NCI-H146 treated with DMSO at 0.1 percent for 48 hours (cell line): Measurements from ENCODE around the gene SLC2A9.

Experiments used
- DNase-seq: peaks from one replicate; lab custom pipeline; 2025; ENCODE audit not compliant: unreplicated experiment; lab: John Stamatoyannopoulos, UW

SLC2A9 gene

DNA sequence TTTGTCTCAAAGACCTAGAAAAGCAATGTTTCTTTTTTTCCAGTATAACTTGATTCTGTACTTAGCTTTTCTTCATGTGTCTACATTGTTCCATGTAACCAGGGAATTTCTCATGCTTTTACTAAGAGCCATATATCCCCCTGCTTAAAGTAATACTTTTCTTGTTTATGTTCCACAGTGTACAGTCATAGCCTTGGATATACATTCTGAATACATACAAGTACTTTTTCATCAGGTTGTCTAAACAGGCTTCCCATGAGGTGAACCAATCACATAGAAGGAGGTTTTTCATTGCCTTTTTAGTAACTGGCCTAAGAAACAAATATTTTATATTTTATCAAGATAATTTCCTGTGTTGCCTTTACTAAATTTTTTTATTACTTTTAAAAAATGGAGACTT is 52.8 kb downstream of the SLC2A9 start:
- no peak for DNase-seq

DNA sequence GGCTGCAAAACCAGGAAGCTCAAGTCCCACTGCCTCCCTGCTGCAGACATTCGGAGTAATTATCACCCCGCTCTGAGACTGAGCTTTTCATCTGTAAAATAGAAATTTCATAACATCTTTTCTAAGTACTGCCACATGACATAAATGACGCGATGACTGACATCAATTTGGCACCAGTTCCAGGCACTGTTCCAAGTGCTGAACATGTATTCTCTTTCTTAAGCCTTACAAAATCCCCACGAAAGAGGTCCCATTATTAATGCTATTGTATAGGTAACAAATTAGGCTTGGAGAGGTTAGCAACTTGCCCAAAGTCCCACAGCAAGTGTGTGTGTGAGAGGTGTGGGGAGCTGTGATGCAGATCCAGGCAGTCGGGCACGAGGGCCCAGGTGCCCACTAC is 56.4 kb downstream of the SLC2A9 start:
- DNase-seq = no peak

DNA sequence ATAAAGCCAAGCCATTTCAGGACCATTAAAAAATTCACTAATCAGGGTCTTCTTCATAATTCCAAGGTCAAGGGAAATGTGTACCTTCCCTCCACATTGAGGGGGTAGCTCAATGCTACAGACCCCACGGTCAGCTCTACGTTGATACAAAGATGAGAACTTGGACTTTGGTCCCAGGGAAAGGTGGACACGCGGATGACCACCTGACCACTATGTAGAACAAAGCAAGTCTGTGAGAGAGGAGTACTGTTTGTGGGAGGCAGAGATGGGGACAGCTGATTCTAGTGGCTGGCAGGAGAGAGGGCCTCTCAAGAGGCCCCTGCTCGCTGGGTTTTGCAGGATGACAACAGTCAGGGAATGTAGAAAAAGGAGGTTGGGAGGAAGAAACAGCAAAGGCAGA is 58.0 kb downstream of the SLC2A9 start:
- DNase-seq = no peak

DNA sequence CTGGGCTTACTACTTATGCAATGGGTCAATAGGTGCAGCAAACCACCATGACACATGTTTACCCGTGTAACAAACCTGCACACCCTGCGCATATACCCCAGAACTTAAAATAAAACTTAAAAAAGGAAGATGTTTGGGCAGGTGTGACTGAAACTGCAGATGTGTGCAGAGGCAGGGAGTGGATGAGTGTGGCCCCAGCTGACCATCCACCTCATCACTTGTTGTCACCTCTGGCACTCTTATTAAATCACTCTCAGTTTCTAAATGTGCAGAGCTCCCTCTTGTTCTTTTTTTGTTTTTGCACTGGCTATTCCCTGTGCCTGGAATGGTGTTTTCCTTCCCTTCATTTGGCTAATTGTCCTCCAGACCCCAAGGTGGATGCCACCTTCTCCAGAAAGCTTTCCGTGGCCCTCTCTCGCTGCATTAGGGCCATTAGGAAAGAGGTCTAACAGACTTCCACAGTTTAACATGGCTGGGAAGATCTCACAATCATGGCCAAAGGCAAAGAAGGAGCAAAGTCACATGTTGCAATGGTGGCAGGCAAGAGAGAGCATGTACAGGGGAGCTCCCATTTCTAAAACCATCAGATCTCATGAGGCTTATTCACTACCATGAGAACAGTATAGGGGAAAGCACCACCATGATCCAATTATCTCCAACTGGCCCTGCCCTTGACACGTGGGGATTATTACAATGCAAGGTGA is 58.5 kb downstream of the SLC2A9 start:
- DNase-seq = no peak

DNA sequence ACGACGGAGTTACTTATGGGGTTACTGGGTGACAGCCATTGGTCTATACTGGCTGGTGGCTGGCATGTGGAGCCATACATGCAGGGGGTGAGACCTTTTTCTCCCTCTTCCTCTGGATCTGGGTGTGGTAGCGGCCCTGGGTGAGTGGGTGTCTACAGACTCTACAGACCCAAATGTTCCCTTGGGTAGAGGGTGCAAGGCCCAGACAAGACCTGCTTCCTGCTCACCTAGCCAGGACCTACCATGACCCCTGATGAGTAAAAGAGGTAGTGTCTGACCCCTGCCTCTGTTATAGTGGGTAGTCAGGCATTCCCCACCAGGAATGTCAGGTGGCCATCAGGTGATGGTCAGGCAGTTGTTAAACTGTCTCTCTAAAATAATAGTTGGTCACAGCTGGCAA is 66.8 kb downstream of the SLC2A9 start:
- no peak for DNase-seq

DNA sequence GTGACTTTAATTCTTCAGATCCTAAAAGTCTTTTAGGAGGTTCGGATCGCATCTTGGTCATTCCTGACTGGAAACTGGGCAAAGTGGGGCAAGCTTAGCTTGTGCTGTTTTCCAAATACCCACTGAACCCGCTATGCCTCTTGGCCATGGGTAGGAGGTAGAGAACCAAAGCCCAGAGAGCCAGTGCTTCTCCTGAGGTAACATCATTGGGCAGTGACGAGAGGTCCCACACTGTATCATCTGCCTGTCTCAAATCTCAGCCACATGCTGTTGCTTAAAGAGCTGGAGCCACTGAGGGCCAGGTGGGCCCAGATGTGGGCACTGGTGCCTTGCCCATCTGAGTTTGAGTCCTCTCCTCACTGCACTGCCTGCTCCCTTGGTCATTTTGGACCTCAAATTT is 68.2 kb downstream of the SLC2A9 start:
- no peak for DNase-seq

DNA sequence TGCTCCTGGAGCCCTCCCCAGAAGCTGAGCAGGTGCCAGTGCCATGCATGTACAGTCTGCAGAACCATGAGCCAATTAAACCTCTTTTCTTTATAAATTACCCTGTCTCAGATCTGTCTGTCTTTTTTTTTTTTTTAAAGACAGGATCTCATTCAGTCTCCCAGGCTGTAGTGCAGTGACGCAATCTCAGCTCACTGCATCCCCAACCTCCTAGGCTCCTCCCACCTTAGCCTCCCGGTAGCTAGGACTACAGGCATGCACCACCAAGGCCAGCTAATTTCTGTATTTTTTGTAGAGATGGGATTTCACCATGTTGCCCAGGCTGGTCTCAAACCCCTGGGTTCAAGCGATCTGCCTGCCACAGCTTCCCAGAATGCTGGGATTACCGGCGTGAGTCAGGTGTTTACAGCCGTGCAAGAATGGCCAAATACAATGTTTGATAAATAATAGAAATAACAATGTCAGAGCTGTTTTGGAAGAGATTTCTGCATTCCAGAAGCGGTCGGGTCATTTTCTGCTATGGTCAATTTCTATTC is 68.8 kb downstream of the SLC2A9 start:
- DNase-seq = no peak

DNA sequence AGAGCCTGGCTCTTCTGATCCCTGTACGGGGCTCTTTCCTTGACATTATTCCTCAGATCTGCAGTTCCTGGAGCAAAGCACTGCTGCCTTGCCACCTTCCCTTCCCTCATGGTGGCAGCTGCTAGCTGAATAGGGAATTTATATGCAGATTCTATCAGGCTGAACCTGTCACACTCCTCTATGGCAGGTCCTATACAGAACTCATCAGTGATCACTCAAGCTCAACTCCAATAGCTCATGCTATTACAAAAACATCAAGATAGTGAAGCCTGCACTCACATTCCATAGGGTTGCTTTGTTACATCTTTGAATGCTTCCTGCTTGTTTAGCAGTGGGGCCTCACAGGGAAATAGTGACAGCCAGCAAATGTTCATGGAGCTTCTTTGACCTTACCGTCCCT is 71.7 kb downstream of the SLC2A9 start:
- no peak for DNase-seq

DNA sequence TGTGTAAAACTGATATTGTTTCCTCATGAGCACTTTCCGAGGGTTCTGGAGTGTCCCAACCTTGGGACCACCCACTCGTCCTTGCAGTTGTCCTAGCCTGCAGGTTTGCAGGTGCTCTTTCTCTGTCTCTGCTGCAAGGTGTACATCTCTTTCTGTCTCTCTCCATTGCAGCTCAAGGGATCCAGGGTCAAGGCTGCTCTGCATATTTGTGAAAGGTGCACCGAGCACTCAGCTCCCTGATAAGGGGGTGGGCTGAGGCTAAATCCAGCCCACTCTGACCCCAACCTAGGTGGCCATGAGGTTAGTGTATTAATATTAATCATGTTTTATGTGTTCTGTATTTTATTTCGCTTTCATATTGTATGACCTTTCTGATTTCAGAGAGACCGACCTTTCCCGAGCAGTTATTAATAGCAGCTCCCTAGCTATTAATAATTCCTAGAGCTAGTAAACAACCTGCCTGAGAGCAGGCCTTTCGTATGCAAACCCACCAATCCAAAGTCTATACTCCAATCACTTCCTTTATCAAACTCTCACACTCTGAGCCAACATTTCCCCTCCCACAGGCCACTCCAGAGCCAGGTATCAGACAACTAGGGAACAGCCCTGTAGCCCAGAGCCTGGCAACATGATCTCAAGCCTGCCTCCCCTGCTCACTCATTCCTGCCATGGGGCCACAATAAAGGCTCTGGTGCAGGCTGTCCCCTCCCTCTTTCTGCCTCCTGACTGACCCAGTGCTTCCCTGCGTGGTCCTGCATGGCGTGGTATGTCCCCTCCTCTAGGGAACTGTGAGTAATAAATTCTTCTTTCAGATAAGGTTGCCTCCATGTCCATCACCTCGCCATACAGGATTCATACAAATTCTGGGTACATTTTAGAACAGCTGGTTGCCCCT is 73.9 kb downstream of the SLC2A9 start:
- no peak for DNase-seq

DNA sequence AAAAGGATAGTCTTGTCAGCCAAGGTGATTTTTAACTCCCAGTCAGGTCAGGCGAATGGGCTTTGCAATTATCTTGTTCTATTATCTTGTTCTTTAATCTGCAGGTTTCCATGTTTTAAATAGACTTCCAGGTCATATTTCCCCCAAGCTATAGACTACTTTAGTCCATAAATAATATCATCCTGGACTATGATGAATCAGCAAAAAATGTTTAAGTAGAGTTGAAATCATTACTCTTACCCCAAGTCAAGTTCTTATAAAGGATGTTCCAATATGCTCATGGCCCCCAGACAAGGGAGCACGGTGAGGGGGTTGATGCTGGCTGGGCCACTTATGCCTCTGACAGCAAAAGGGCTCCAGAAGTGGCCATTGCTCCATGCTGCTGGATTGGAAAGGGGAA is 75.1 kb downstream of the SLC2A9 start:
- DNase-seq = no peak

DNA sequence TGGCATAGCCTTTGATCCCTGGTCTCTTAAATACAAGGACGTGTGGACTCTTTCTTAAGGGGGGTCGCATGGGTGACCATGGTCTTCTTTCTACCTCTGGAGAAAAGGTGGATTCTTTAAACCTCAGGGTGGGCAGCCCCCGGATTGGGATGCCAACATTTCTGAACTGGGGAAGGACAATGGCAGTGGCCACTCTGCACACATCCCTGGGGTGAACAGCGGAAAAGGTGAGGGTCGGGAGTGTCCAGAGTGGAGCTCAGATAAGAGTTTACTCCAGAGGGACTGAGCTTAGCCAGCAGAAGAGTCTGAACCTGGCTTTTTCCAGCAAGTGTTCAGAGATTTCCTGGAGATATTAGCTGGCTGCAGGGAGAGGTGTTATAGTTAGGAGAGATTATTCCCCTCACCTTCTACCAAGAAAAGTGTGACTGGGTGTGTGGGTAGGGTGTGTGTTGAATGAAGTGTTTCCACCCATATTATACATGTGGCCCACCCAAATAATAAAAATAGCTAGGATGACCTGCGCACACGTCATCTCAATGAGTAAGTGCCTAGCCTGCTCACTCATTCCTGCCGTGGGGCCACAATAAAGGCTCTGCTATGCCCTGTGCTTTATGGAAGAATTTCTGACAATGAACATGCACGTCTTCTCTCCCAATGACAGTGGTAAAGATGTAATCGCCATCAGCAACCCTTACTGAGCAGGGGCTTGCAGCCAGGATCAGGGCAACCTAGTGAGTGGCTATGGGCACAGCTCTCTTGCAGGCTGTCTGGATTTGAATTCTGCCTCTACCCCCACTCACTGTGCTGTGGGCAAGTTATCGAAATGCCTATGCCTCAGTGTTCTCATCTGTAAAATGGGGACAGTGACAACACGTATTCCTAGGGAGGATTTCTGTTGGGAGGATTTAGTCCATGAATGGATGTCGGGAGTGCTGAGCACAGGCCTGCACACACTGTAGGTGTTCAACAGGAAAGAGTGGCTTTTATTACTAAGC is 76.6 kb downstream of the SLC2A9 start:
- no peak for DNase-seq

DNA sequence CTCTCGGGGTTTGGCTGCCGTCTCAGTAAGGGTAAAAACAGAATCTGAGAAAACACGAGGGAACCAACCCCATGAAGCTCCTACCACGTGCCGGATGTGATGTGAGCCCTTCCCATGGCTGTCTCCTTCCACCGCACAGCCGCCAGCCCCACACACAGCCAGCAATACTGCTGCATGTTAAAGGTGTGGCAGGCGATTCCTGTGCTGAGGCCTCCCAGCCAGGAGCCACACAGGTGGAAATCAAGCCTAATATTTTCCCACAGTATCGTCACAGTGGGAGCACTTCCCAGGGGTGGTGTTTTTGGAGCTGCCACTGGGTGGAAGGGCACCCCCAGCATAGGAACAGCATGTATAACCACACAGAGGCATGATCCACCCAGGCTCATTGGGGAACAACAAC is 77.5 kb downstream of the SLC2A9 start:
- no peak for DNase-seq

DNA sequence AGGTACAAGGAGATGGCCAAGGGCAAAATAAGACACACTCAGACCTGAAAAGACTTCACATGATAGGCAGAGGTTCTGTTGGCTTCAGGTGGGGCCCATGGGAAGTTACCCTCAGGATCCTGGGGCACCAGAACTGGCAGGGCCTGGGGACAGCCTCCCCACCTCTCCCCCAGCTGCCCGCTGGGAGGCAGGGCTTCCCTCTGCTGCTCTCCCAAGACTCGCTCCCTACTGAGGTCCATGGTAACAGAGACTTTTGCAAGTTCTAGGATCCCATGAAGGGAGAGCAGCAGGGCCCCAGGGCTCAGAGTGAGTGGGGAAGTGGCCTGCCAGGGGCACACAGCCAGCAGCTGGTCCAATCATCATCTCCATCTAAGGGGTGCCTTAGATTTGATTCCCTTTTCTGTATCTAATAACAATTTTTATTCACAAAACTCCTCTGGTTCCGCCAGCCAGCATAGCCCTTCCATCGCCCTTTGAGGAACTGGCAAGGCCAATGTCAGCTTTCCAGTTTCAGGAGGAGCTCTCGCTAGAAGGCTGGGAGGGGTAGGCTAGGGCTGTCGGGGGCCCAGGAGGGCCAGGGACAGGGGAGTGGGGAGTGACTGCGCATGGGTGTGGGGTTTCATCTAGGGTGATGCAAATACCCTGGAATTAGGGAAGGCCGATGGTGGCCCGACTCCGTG is 78.2 kb downstream of the SLC2A9 start:
- no peak for DNase-seq

DNA sequence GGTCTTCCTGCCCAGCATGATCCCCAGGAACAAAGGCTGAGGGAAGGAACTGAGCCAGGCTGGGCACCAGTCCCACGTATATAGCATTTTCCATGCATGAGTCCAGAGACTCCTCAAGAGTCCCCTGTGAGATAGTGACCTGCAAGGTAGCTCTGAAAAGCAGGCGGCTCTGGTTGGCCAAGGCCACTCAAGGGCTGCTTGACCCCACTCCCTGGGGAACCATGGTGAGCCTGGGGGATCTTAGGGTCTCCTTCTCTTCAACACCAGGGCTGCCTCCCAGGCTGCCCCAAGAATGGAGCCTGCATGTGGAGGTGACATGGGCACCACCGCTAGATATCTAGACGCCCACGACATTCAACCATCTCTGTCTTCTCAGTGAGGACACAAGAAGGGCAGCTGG is 79.2 kb downstream of the SLC2A9 start:
- no peak for DNase-seq

DNA sequence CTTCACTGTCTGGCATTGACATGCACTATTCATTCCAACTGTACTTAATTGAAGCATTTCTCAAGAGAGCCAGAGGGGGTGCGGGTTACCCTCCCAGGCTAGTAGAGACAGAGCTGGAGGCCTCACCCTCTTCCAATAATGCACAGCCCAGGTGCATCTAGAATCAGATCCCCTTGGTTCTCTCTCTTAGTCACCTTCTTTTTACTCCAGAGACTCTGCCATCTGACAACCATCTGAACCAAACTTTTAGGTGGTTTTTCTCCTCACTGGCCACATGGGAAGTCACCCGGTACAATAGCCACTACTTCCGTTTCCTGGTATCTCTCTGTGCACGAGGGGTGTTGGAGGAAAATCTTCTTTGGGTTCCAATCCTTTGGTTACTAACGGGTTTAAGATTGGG is 81.3 kb downstream of the SLC2A9 start:
- no peak for DNase-seq

DNA sequence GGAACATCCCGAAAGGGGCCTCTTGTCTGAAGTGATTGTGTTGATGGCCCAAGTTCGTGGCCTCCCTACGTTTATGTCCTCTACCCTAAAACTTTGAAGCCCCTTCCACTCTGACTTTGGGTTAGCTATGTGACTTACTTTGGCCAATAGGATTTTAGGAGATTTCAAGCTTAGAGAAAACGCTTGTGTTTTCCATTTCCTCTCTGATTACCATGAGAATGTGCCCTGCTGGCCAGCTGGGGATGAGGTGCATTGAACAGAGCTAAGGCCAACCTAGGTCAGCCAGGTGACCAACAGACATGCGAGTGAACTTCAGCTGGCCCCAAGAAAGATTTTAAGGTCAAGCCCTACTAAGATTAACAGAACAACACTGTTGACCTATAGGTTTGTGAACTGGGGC is 82.4 kb downstream of the SLC2A9 start:
- DNase-seq = no peak

DNA sequence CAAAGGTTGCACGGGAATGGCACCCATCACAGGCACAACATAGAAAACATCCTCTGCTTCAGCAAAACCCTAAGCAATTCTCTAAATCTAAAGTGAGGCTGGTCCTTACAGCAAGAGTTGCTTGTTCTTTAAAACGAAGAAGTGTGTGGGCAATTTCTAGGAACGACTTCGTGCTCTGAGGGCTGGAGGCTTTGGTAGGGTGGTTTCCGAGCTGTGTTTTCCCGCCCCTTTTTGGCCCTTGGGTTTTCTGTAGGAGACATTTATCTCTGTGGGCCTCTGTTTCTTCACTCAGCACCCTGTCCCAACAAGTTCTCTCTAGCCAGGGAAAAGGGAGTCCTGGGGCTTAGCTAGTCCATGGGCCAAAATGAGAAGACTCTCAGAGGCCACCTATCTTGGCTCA is 84.2 kb downstream of the SLC2A9 start:
- DNase-seq = no peak

DNA sequence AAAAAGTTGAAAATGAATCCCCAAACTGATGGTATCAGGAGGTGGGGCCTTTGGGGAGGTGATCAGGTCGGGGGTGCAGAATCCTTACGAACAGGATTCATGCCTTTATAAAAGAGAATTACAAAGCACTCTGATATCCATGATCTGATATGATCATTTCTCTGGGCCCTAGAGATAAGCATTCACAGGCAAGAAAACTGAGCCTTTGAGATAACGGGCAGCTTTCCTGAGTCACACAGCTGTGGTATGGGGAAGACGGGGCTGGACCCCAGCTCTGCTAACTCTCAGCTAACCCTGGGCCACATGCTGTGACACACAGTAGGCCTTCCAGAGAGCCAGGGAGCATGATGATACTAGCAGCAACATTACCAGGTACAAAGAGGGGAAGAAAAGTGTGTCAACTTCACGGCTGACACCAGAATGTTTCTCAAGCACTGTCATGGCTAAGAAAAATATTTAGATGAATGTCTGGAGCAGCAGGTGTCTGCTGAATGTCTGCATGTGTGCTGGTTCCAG is 85.1 kb downstream of the SLC2A9 start:
- no peak for DNase-seq

DNA sequence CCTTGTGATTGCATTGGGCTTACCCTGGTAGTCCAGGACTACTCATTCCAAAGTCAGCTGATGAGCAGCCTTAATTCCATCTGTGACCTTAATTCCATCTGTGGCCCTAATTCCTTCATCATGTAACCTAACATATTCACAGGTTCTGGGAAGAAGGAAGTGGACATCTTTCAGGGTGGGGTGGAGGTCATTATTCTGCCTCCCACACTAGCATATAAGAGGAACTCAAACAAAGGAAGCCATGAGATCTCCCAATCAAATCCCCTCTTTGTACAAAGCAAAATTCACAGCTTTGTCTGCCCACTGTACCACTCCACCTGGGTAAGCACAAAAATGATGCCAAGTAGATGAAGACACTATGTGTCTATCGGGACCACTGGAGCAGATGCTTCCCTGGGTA is 87.3 kb downstream of the SLC2A9 start:
- DNase-seq = no peak

DNA sequence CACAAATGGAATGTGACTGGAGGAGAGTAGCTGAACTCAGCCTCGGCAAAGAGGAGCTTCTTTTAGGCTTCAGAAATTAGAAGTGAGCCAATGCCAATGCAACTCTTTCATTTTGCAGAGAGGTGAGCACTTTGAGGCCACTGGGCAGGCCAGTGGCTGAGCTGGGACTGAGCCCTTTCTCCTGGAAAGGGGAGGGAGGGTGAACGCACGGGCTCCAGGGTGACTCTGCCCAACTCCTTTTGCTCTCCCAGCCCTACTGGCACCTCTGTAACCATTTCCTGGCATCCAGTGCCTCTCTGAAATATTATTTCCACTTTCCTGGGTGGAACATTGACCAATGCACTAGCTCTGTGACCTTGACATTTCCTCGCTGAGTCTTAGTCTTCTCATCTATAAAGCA is 88.1 kb downstream of the SLC2A9 start:
- DNase-seq = no peak
